ENCODE data around the gene UNC13D.
"Not testable (repeated sequence)": the region's sequence is repeated elsewhere in the genome, so short reads cannot be mapped to it uniquely, and the experiment has no call there.

The UNC13D gene

DNA sequence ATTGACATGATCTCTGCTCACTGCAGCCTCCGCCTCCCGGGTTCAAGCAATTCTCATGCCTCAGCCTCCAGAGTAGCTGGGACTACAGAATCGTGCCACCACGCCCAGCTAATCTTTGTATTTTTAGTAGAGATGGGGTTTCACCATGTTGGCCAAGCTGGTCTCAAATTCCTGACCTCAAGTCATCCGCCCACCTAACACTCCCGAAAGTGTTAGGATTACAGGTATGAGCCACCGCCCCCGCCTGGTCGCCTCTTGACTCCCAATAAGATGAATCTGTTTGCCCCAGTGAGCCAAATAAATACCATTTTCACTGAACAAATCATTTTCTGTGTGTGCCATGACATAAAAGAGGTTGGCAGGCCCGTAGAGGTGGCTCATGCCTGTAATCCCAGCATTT lies 15.2 kb upstream of the UNC13D start:
- not testable (repeated sequence) for H3K27ac ChIP-seq (ENCODE audit: extremely low read depth, low read depth, low read length); H3K36me3 ChIP-seq (ENCODE audit: control insufficient read depth in 2 of 2, insufficient read depth in 1 of 2, low read length in 2 of 2); H3K4me3 ChIP-seq (ENCODE audit: low read depth, low read length); H3K4me1 ChIP-seq (ENCODE audit: control insufficient read depth, insufficient read depth, low read length); H3K9me3 ChIP-seq (ENCODE audit: control insufficient read depth, insufficient read depth, low read depth, low read length)
- ChIA-PET CTCF (interaction anchor here (0.7 to 5.7 kb wide), 3 partner anchors 12 to 70 kb away, joined by 3 to 84 read pairs (median 40); no protein-coding TSS in a partner anchor), POLR2A (interaction anchor here (4.7 kb wide), 1 partner anchor 80 kb away, joined by 26 read pairs; a partner anchor contains a TSS)
- peak; percentile 47 for TF ChIP-seq ZFHX2 (tag by site-specific recombination; conservative IDR thresholded peaks at IDR 0.05)
- peak; percentile 55; the same call in 1 of the 2 replicates for TF ChIP-seq EGR2 (tag by site-specific recombination; IDR thresholded peaks at IDR 0.05; ENCODE audit: low read depth)

DNA sequence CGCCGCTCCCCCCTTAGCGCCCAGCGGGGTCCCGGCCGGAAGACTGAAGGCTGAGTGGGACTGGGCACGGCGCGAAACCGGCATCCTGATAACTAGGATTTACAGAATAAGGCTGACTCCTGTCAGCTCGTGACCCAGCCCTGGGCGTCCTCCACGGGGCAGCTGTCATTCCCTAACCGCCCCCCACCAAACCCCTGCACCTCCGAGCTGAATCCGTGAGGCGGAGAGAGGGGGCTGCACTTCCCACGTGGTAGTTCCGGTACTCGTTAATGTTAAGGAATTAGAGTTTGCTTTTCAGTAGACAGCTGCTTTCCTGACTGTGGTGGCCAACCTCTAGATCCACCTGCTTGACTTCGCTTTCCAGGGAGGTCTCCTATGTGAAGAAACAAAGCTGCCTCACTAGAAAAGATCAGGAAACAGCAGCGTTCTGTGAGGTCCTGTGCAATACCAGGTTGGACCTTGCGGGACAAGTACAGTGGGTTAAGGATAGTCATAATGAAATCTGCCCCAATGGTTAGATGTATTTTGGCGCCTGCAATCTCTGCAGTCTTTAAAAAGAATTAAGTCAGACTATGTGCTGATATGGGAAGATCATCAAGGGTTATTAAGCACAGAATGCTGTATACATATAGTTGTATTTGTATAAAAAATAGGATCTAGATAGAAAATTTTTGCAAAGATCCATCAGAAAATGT lies 12.0 kb upstream of the UNC13D start:
- peak overlapping the region; percentile 51 for H3K4me3 ChIP-seq (ENCODE audit: low read depth, low read length)
- CTCF ChIA-PET = interaction anchor here (0.6 to 2.1 kb wide), 15 partner anchors 11 to 606 kb away, joined by 3 to 13 read pairs (median 4); partner anchors contain the start of genes MRPL38, TRIM47 and TRIM65
- peak overlapping the region; percentile 88 for H3K27ac ChIP-seq (ENCODE audit: extremely low read depth, low read depth, low read length)
- H3K4me1 ChIP-seq (ENCODE audit: control insufficient read depth, insufficient read depth, low read length) = peaks cover 8% of the 10 kb centered on the region
- H3K9me3 ChIP-seq (ENCODE audit: control insufficient read depth, insufficient read depth, low read depth, low read length) = no peaks in the 10 kb centered on the region
- POLR2A ChIA-PET = interaction anchor here (0.6 to 4.1 kb wide), 27 partner anchors 9 to 567 kb away, joined by 3 to 34 read pairs (median 5); partner anchors contain the start of genes ACOX1, FBF1, SLC25A19 and TEN1
- peaks cover 0 to 6% of the 10 kb centered on the region in 2 experiments for H3K36me3 ChIP-seq (ENCODE audit: control insufficient read depth in 2 of 2, insufficient read depth in 1 of 2, low read length in 2 of 2)
- TF ChIP-seq MEIS1 (CRISPR knock-in tag; IDR thresholded peaks at IDR 0.05; ENCODE audit: borderline replicate concordance) = no peak
- TF ChIP-seq EGR2 (tag by site-specific recombination; IDR thresholded peaks at IDR 0.05; ENCODE audit: low read depth) = peak; percentile 45
- no peak for TF ChIP-seq ZNF169 (tag by site-specific recombination; IDR thresholded peaks at IDR 0.05)
- TF ChIP-seq, protein P1, sequence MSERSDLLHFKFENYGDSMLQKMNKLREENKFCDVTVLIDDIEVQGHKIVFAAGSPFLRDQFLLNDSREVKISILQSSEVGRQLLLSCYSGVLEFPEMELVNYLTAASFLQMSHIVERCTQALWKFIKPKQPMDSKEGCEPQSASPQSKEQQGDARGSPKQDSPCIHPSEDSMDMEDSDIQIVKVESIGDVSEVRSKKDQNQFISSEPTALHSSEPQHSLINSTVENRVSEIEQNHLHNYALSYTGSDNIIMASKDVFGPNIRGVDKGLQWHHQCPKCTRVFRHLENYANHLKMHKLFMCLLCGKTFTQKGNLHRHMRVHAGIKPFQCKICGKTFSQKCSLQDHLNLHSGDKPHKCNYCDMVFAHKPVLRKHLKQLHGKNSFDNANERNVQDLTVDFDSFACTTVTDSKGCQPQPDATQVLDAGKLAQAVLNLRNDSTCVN (tag by site-specific recombination; optimal IDR thresholded peaks at IDR 0.05) = peak; percentile 46
- 0 out of 2 replicates have a peak, but pooled peaks have one; percentile 8 for TF ChIP-seq ZNF223 (tag by site-specific recombination; IDR thresholded peaks at IDR 0.05)
- TF ChIP-seq ZNF133 (tag by site-specific recombination; IDR thresholded peaks at IDR 0.05) = no peak
- peak; percentile 47; the same call in 1 of the 2 replicates for TF ChIP-seq ZNF335 (tag by site-specific recombination; conservative IDR thresholded peaks at IDR 0.05)
- TF ChIP-seq, protein P2, sequence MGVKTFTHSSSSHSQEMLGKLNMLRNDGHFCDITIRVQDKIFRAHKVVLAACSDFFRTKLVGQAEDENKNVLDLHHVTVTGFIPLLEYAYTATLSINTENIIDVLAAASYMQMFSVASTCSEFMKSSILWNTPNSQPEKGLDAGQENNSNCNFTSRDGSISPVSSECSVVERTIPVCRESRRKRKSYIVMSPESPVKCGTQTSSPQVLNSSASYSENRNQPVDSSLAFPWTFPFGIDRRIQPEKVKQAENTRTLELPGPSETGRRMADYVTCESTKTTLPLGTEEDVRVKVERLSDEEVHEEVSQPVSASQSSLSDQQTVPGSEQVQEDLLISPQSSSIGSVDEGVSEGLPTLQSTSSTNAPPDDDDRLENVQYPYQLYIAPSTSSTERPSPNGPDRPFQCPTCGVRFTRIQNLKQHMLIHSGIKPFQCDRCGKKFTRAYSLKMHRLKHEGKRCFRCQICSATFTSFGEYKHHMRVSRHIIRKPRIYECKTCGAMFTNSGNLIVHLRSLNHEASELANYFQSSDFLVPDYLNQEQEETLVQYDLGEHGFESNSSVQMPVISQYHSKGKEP (tag by site-specific recombination; IDR thresholded peaks at IDR 0.05) = no peak
- TF ChIP-seq ZBTB8A (tag by site-specific recombination; IDR thresholded peaks at IDR 0.05) = 0 out of 2 replicates have a peak, but pooled peaks have one; percentile 6
- no peak for TF ChIP-seq ZNF843 (tag by site-specific recombination; IDR thresholded peaks at IDR 0.05)
- TF ChIP-seq GFI1B (tag by site-specific recombination; IDR thresholded peaks at IDR 0.05) = no peak
- TF ChIP-seq, protein P3, sequence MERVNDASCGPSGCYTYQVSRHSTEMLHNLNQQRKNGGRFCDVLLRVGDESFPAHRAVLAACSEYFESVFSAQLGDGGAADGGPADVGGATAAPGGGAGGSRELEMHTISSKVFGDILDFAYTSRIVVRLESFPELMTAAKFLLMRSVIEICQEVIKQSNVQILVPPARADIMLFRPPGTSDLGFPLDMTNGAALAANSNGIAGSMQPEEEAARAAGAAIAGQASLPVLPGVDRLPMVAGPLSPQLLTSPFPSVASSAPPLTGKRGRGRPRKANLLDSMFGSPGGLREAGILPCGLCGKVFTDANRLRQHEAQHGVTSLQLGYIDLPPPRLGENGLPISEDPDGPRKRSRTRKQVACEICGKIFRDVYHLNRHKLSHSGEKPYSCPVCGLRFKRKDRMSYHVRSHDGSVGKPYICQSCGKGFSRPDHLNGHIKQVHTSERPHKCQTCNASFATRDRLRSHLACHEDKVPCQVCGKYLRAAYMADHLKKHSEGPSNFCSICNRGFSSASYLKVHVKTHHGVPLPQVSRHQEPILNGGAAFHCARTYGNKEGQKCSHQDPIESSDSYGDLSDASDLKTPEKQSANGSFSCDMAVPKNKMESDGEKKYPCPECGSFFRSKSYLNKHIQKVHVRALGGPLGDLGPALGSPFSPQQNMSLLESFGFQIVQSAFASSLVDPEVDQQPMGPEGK (tag by site-specific recombination; IDR thresholded peaks at IDR 0.05) = peak; percentile 2; the same call in 1 of the 2 replicates
- TF ChIP-seq YY2 (tag by site-specific recombination; IDR thresholded peaks at IDR 0.05) = 0 out of 2 replicates have a peak, but pooled peaks have one; percentile 6
- no peak for TF ChIP-seq ZNF701 (tag by site-specific recombination; IDR thresholded peaks at IDR 0.05)
- TF ChIP-seq SP7 (tag by site-specific recombination; IDR thresholded peaks at IDR 0.05) = no peak
- TF ChIP-seq, protein P4, sequence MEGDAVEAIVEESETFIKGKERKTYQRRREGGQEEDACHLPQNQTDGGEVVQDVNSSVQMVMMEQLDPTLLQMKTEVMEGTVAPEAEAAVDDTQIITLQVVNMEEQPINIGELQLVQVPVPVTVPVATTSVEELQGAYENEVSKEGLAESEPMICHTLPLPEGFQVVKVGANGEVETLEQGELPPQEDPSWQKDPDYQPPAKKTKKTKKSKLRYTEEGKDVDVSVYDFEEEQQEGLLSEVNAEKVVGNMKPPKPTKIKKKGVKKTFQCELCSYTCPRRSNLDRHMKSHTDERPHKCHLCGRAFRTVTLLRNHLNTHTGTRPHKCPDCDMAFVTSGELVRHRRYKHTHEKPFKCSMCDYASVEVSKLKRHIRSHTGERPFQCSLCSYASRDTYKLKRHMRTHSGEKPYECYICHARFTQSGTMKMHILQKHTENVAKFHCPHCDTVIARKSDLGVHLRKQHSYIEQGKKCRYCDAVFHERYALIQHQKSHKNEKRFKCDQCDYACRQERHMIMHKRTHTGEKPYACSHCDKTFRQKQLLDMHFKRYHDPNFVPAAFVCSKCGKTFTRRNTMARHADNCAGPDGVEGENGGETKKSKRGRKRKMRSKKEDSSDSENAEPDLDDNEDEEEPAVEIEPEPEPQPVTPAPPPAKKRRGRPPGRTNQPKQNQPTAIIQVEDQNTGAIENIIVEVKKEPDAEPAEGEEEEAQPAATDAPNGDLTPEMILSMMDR (tag by site-specific recombination; IDR thresholded peaks at IDR 0.05) = no peak
- TF ChIP-seq, protein P5, sequence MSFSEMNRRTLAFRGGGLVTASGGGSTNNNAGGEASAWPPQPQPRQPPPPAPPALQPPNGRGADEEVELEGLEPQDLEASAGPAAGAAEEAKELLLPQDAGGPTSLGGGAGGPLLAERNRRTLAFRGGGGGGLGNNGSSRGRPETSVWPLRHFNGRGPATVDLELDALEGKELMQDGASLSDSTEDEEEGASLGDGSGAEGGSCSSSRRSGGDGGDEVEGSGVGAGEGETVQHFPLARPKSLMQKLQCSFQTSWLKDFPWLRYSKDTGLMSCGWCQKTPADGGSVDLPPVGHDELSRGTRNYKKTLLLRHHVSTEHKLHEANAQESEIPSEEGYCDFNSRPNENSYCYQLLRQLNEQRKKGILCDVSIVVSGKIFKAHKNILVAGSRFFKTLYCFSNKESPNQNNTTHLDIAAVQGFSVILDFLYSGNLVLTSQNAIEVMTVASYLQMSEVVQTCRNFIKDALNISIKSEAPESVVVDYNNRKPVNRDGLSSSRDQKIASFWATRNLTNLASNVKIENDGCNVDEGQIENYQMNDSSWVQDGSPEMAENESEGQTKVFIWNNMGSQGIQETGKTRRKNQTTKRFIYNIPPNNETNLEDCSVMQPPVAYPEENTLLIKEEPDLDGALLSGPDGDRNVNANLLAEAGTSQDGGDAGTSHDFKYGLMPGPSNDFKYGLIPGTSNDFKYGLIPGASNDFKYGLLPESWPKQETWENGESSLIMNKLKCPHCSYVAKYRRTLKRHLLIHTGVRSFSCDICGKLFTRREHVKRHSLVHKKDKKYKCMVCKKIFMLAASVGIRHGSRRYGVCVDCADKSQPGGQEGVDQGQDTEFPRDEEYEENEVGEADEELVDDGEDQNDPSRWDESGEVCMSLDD (tag by site-specific recombination; IDR thresholded peaks at IDR 0.05) = peak; percentile 43; the same call in 1 of the 2 replicates
- no peak for TF ChIP-seq HOXA7 (CRISPR knock-in tag; IDR thresholded peaks at IDR 0.05; ENCODE audit: borderline replicate concordance)
- TF ChIP-seq ZBTB20 (tag by site-specific recombination; IDR thresholded peaks at IDR 0.05) = peak; percentile 70; the same call in 1 of the 2 replicates
- no peak for TF ChIP-seq ZBTB21 (tag by site-specific recombination; IDR thresholded peaks at IDR 0.05)
- TF ChIP-seq, protein P6, sequence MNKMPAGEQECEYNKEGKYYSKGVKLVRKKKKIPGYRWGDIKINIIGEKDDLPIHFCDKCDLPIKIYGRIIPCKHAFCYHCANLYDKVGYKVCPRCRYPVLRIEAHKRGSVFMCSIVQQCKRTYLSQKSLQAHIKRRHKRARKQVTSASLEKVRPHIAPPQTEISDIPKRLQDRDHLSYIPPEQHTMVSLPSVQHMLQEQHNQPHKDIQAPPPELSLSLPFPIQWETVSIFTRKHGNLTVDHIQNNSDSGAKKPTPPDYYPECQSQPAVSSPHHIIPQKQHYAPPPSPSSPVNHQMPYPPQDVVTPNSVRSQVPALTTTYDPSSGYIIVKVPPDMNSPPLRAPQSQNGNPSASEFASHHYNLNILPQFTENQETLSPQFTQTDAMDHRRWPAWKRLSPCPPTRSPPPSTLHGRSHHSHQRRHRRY (tag by site-specific recombination; IDR thresholded peaks at IDR 0.05) = no peak

Measured in HEK293 (cell line).